OCI-LY1 (cell line): ENCODE data around the gene KCNG4.

ENCODE experiments used
- H2AFZ ChIP-seq: fragments of 200-600 bp; sonication (generic), shearing (Covaris generic); 2 replicates; pipeline ENCODE4 v1.6.0; 2014; ENCODE audit warnings: antibody characterized with exemption, mild to moderate bottlenecking, low read length
- H3F3A ChIP-seq: fragments of 200-600 bp; sonication (generic), shearing (Covaris generic); 2 replicates; pipeline ENCODE4 v1.6.0; 2014; ENCODE audit warnings: mild to moderate bottlenecking, antibody characterized with exemption, low read length, moderate library complexity; ENCODE audit not compliant: insufficient read depth
- H3K27ac ChIP-seq: fragments of 200-600 bp; sonication (generic); 2 replicates; pipeline ENCODE4 v1.5.1; 2014; ENCODE audit warnings: low read length, mixed run types, mild to moderate bottlenecking, low read depth; ENCODE audit not compliant: poor library complexity, severe bottlenecking
- H3K27me3 ChIP-seq: fragments of 200-600 bp; sonication (generic); 2 replicates; pipeline ENCODE4 v1.6.0; 2014; ENCODE audit warnings: antibody characterized with exemption, mild to moderate bottlenecking, low read length, moderate library complexity; ENCODE audit not compliant: insufficient read depth
- H3K36me3 ChIP-seq: fragments of 200-600 bp; sonication (generic); 2 replicates; pipeline ENCODE4 v1.6.1; 2014; ENCODE audit warnings: mild to moderate bottlenecking, antibody characterized with exemption, low read length, moderate library complexity, mixed read lengths; ENCODE audit not compliant: insufficient read depth
- H3K4me1 ChIP-seq: fragments of 200-600 bp; sonication (generic); 2 replicates; pipeline ENCODE4 v1.5.1; 2014; ENCODE audit warnings: mild to moderate bottlenecking, low read length, moderate library complexity; ENCODE audit not compliant: insufficient read depth, severe bottlenecking
- H3K4me2 ChIP-seq: fragments of 200-600 bp; sonication (generic), shearing (Covaris generic); 2 replicates; pipeline ENCODE4 v1.6.1; 2014; ENCODE audit warnings: low read length
- H3K4me3 ChIP-seq: fragments of 200-600 bp; sonication (generic); 2 replicates; pipeline ENCODE4 v1.5.1; 2014; ENCODE audit warnings: low read length, low read depth, mild to moderate bottlenecking, mixed read lengths; ENCODE audit not compliant: poor library complexity, severe bottlenecking
- H3K79me2 ChIP-seq: fragments of 200-600 bp; shearing (Covaris generic); 2 replicates; pipeline ENCODE4 v1.6.1; 2016; ENCODE audit warnings: mixed run types, low read length, mixed read lengths; ENCODE audit not compliant: insufficient read depth
- H3K9ac ChIP-seq: fragments of 200-600 bp; sonication (generic), shearing (Covaris generic); 2 replicates; pipeline ENCODE4 v1.6.1; 2014; ENCODE audit warnings: mild to moderate bottlenecking, low read length, mixed read lengths
- H3K9me2 ChIP-seq: fragments of 200-600 bp; sonication (generic), shearing (Covaris generic); 2 replicates; pipeline ENCODE4 v1.6.1; 2014; ENCODE audit warnings: low read depth, mild to moderate bottlenecking, low read length, mixed read lengths
- H3K9me3 ChIP-seq: fragments of 200-600 bp; shearing (Covaris generic); 2 replicates; pipeline ENCODE4 v1.6.1; 2014; ENCODE audit warnings: low read length, mixed read lengths
- H4K20me1 ChIP-seq: fragments of 200-600 bp; sonication (generic), shearing (Covaris generic); 2 replicates; pipeline ENCODE4 v1.6.0; 2016; ENCODE audit warnings: mild to moderate bottlenecking, low read length; ENCODE audit not compliant: insufficient read depth
- CTCF ChIP-seq: fragments of 200-600 bp; sonication (generic), shearing (Covaris generic); IDR thresholded peaks from 2 replicates; pipeline ENCODE4 v1.5.1; 2017; ENCODE audit warnings: mild to moderate bottlenecking, antibody characterized with exemption, low read length, moderate library complexity, mixed read lengths
- EZH2 ChIP-seq: fragments of 200-600 bp; sonication (generic), shearing (Covaris generic); IDR thresholded peaks from 2 replicates; pipeline ENCODE4 v1.8.0; 2017; ENCODE audit warnings: borderline replicate concordance, mixed run types, mild to moderate bottlenecking, antibody characterized with exemption, low read length, moderate library complexity, mixed read lengths

The KCNG4 gene

GRCh38 chr16:84262031-84262430 is 22.2 kb upstream of the KCNG4 start:
- TF ChIP-seq CTCF (no peak), EZH2 (no peak)

GRCh38 chr16:84260766-84261554 is 21.1 kb upstream of the KCNG4 start:
- no peak overlapping the region for H3K27ac ChIP-seq
- no peaks in the 10 kb centered on the region; the same call in 1 of the 2 replicates for H3K27me3 ChIP-seq
- no peaks in the 10 kb centered on the region for H3K4me1 ChIP-seq
- H3F3A ChIP-seq, result no peaks in the 10 kb centered on the region
- H4K20me1 ChIP-seq, result no peaks in the 10 kb centered on the region
- H3K9ac ChIP-seq, result no peak overlapping the region
- no peak overlapping the region for H3K4me2 ChIP-seq
- TF ChIP-seq EZH2, result no peak
- no peaks in the 10 kb centered on the region for H3K36me3 ChIP-seq
- no peak overlapping the region for H2AFZ ChIP-seq
- H3K9me2 ChIP-seq, result no peaks in the 10 kb centered on the region
- H3K9me3 ChIP-seq, result no peaks in the 10 kb centered on the region
- H3K4me3 ChIP-seq, result no peak overlapping the region
- H3K79me2 ChIP-seq, result no peaks in the 10 kb centered on the region

More at GRCh38 chr16:84262031-84262430, 22.2 kb upstream of the KCNG4 start:
- Histone ChIP-seq H3K27ac (no peak overlapping the region), H4K20me1 (no peaks in the 10 kb centered on the region), H3K9ac (no peak overlapping the region), H3K27me3 (no peaks in the 10 kb centered on the region; the same call in 1 of the 2 replicates), H3K9me3 (no peaks in the 10 kb centered on the region), H3K9me2 (no peaks in the 10 kb centered on the region), H3K4me3 (no peak overlapping the region), H3K4me2 (no peak overlapping the region), H3K4me1 (no peaks in the 10 kb centered on the region), H3K79me2 (no peaks in the 10 kb centered on the region), H3F3A (no peaks in the 10 kb centered on the region), H2AFZ (no peak overlapping the region), H3K36me3 (no peaks in the 10 kb centered on the region)

- H3K27me3 ChIP-seq, result no peaks in the 10 kb centered on the region; the same call in 1 of the 2 replicates
- H3K9me3 ChIP-seq, result no peaks in the 10 kb centered on the region
- H4K20me1 ChIP-seq, result no peaks in the 10 kb centered on the region
- H3K4me3 ChIP-seq, result no peak overlapping the region
- no peaks in the 10 kb centered on the region for H3F3A ChIP-seq
- H3K4me2 ChIP-seq, result no peak overlapping the region
- no peaks in the 10 kb centered on the region for H3K36me3 ChIP-seq
- no peaks in the 10 kb centered on the region for H3K9me2 ChIP-seq
- no peaks in the 10 kb centered on the region for H3K4me1 ChIP-seq
- no peak overlapping the region for H3K9ac ChIP-seq
- TF ChIP-seq EZH2 (no peak), CTCF (no peak)
- no peak overlapping the region for H3K27ac ChIP-seq
- no peak overlapping the region for H2AFZ ChIP-seq
- no peaks in the 10 kb centered on the region for H3K79me2 ChIP-seq
Observed at GRCh38 chr16:84259691-84260090, 19.9 kb upstream of the KCNG4 start.
